22Rv1 (cell line): ENCODE results near the gene PAPSS2.

Experiments
- CTCF ChIP-seq: fragments of 450-650 bp; IDR thresholded peaks from 2 replicates; pipeline ENCODE4 v1.5.1; 2017; ENCODE audit warnings: mild to moderate bottlenecking
- ZFX ChIP-seq: fragments of 450-650 bp; IDR thresholded peaks from 2 replicates; pipeline ENCODE4 v1.6.1; 2017; ENCODE audit warnings: antibody characterized with exemption, borderline replicate concordance

DNA sequence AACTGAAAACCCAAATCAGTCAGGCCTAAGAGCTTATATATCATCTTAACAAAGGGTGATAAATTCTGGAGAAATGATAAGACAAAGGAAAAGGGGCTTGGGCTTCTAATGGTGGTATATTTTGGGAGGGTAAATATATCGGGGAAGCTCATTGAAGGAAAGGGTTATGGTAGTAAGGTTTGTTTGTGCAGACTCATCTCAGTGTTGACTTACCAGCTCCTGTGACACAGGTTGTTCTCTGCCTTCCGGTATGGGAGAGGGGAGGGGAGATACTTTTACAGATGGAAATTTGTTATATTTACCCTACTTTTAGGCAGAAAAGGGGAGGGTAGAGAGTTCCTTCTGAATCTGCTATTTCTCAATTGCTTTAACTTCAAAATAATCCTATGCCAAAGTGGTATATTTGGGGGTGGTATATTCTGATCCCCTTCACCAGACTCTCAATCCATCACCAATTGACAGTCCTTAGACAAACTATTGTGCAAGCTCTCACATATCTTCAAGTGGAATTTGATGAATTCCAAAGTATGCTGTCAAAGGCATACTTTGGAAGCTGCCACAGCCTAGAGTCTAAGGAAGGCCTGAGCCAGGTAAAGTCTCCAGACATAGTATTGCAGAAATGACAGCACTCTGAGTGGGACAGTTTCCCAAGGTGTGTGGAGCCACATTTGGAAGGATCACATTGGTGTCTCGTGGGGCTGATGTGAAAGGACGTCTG, 13.3 kb upstream of the PAPSS2 start:
- TF ChIP-seq CTCF (no peak), ZFX (no peak)
